IPS-18c (cell line): ENCODE results near the gene ELOVL5.

Source experiments
- H3K4me3 ChIP-seq: 2 replicates; pipeline ENCODE4 v1.7.0; 2013; ENCODE audit warnings: low read depth, mild to moderate bottlenecking, low read length, moderate library complexity; ENCODE audit not compliant: insufficient read depth
- H3K9me3 ChIP-seq: one replicate; pipeline ENCODE4 v1.6.1; 2013; ENCODE audit warnings: mild to moderate bottlenecking, low read length, moderate library complexity; ENCODE audit not compliant: control insufficient read depth, insufficient read depth

Gene ELOVL5

DNA sequence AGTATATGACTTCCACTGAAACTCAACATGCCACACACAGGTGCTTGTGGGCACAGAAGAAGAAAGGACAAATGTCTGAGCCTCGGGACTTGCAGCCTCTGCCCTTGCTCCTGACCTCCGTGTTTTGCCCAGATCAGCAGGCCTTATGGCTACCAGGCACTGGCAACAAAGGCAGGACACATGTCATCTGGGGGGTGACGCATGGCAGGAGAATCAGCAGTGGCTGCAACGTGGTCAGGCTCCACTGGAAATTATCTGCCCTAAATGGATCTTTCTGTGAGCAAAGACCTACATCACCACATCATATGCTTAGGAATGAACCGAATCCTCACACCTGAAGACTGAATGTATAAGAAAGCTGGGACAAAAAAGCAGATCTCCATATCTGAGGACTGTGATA is 78.9 kb downstream of the ELOVL5 start:
- no peak overlapping the region for H3K4me3 ChIP-seq
- H3K9me3 ChIP-seq: no peaks in the 10 kb centered on the region

DNA sequence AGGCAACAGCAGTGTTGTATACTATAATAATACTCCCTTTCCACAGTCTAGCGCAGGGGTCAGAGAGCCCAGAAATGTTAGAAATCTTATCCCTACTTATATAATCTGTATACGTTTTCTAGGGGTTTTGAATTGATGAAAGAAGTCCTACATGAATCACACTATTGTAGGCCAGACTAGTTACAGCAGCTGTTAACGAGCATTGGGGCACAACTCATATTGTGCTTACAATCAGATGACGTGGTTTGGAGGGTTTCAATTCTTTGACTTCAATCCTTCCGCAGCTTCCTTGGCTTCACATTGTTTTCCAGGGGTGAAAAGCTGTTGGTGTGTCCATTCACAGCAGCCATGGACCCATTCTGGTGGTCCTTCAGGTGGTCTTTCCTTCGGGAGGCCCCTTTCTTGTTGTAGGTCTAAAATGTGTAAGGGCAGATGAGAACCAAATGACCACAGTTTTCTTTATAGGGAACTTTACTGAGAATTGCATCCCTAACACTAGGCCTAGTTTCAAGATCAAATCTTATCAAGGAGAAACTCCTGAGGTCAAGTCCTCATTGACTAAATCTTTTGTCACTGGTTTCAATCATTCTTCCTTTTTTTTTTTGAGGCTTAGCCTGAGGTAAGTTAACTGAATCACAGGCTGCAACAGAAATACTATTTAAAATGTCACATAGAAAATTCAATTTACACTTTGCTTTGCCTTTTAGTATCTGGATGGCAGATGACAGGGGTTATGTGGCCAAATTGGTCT is 79.7 kb downstream of the ELOVL5 start:
- no peak overlapping the region for H3K4me3 ChIP-seq
- no peaks in the 10 kb centered on the region for H3K9me3 ChIP-seq

DNA sequence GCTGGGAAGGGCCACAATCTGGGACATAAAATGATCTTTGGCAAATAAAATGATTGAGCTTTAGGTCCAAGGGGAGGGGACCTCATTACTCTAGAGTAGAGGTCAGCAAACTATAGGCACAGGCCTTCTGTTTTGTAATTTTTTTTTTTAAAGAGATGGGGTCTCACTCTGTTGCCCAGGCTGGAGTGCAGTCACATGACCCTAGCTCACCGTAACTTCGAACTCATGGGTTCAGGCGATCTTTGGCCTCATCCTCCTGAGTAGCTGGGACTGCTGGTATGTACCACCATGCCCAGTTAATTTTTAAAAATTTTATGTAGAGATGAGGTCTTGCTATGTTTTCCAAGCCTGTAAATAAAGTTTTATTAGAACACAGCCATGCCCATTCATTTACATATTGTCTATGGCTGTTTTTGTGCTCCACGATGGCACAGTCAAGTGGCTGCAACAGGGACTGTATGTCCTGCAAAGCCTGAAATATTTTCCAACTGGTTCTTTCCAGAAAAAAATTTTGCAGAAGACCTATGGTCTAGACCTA is 82.1 kb downstream of the ELOVL5 start:
- H3K9me3 ChIP-seq: no peaks in the 10 kb centered on the region
- H3K4me3 ChIP-seq: no peak overlapping the region

DNA sequence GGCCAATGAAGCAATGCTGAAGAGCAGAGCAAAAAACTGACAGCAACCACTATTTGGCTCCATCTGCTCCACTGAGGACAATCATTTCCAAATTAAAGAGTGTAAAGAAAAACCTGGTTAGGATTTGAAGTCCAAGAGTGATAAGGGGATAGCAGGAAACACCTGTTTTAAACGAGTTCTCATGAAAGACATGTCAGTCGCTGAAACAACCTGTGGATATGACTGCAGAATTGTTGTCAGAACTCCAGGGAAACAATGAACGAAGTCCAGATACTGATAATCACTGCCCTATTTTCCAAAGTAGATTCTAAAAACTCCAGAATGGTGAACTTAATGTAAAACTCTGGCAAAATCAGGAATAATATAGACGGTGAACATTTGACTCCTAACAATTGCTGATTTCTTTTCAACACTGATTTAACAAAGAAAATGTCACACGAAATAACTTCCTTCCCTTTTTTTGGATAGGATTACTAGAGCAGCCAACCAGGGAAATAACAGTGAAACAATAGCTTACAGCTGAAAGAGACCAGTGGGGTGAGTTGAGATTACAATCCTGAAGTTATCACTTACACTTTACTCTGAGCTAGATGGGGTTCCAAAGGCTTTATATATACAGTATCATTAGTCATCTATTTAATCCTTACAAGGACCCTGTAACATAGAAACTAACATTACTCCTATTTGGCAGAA is 83.7 kb downstream of the ELOVL5 start:
- Histone ChIP-seq H3K4me3 (no peak overlapping the region), H3K9me3 (no peaks in the 10 kb centered on the region)

DNA sequence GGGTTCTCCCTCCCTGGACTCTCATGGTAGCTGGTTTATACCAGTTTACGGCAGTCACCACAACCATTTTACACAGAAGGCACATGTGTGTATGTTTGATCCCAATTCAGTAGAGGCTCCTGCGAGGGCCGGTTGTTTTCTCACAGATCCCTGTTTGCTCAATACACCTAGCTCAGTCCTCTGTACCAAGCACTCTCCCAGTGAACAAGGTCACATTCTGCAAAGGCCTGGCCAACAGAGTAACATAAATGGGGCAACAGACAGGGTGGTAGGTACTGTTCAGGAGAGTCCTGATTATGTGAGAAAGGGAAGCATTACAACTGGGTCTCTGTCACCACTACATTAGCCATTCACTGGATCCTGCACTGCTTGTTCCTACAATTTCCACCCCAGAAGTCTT is 84.4 kb downstream of the ELOVL5 start:
- no peak overlapping the region for H3K4me3 ChIP-seq
- H3K9me3 ChIP-seq: no peaks in the 10 kb centered on the region

DNA sequence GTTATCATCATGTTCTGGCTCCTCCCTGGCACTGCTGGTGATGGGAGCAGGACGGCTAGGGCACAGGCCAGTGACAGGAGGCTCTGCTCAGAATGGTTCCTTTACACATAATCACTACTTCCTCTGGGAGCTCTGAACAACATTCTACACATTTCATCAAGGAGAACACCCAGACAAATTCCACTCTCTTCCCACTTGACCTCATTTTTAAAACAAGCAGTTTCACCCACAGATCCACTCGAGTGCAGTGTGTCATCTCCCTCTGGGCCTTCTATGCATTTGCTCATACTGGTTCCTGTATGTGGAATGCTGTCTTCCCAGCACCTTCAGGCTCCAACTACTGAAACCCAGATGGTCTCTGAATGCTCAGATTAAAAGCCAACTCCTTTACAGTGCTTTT is 84.8 kb downstream of the ELOVL5 start:
- Histone ChIP-seq H3K9me3 (no peaks in the 10 kb centered on the region), H3K4me3 (no peak overlapping the region)

DNA sequence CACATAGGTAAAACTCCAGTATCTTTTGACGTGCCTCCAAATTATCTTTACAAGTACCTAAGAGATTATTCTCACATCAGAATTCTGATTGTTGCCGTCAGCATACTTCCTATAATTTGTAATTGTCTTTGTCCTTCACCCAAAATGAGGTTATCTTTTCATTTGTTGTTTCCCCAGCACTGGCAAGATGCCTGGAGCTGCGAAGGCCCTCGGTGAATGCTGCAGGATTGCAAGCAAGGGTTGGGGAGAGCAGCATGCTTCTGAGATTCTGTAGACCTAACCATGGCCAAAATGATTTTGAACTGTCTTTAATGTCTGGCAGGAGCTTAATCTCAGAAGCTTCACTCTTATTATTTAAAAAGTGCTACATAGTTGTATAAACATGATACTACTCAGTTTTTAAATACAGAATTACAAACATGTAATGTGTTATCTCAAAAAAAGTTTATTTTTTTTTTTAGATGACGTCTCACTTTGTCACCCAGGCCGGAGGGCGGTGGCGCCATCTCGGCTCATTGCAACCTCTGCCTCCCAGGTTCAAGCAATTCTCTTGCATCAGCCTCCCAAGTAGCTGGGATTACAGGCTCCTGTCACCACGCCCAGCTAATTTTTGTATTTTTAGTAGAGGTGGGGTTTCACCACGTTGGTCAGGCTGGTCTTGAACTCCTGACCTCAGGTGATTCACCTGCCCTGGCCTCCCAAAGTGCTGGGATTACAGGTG is 88.7 kb downstream of the ELOVL5 start:
- H3K4me3 ChIP-seq: no peak overlapping the region
- H3K9me3 ChIP-seq: no peaks in the 10 kb centered on the region

DNA sequence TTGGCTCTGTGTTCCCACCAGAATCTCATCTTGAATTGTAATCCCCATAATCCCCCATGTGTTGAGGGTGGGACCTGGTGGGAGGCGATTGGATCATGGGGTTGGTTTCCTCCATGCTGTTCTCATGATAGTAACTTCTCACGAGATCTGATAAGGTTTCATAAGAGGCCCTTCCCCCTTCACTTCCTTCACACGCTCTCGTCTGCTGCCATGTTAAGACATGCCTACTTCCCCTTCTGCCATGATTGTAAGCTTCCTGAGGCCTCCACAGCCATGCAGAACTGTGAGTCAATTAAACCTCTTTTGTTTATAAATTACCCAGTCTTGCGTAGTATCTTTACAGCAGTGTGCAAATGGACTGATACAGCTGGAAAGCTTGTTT is 90.0 kb downstream of the ELOVL5 start:
- H3K4me3 ChIP-seq: no peak overlapping the region

DNA sequence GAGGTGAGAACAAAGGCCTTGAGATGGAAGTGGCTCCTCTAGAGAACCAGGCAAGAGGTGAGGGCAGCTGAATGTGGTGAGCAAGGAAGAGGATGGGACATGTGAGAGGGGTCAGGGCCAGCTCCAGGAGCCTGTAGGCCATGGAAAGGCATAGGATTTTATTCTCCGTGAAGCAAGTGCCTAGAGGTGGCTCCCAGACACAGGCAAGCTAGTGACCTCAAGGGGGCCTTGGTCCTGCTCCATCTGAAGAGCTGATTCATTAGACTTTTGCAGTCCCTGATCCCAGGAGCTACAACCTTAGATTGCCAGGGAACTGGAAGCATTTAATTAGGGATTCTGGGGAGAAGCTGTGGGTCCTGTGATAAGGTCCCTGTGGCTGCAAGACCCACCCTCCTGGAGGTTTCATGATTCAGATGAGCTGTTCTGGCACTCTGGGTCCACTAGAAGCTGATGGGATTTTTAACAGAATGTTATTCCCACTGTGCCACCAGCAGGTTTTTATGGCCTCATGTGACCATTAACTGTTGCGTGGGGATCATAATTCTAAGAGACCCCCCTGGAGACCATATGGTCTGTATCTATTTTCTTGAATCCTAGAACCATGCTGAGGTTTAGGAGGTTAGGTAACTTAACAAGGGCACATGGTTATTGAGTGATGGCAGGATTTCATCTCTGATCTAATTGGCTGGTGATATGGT is 90.5 kb downstream of the ELOVL5 start:
- Histone ChIP-seq H3K4me3 (no peak overlapping the region), H3K9me3 (peaks cover 2% of the 10 kb centered on the region)

More for the DNA sequence above, 90.0 kb downstream of the ELOVL5 start:
- peaks cover 2% of the 10 kb centered on the region for H3K9me3 ChIP-seq

DNA sequence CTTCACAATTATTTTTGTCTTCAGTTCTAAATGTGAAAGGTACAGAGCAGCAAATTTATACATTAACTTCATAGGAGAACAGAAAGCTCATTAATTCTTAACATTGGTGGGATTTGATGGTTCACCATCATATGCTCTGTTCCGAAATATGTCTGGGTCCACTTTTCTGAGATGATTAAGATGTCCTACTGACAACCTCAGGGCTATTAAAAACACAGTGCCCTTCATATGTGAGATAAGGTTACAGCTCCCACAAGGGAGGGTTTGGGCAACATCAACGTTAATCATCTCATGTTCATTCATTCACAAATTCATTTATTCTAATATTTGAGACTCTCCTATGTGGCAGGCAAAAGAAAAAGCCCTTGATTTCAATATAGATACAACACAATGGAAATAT is 91.2 kb downstream of the ELOVL5 start:
- H3K9me3 ChIP-seq: peaks cover 2% of the 10 kb centered on the region

DNA sequence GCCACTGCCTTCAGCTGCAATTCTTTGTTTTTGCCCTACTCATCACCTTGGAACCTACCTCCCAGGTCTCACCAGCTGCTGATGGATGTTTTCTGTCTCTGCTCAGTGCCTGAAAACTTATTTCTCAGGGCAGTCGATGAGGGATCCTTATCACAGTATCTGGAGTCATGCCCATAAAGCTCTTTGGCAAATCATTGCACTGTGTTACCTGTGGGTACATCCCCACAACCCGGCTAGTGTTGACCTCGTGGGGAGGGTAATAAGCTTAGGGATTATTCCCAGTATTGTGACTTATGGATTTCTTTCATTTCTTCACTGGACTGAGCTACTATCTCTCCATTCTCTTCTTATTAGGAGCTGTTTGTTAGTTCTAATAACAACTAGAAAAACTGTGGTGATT is 91.7 kb downstream of the ELOVL5 start:
- Histone ChIP-seq H3K4me3 (no peak overlapping the region), H3K9me3 (peaks cover 2% of the 10 kb centered on the region)

More for the DNA sequence above, 91.2 kb downstream of the ELOVL5 start:
- H3K4me3 ChIP-seq: no peak overlapping the region

DNA sequence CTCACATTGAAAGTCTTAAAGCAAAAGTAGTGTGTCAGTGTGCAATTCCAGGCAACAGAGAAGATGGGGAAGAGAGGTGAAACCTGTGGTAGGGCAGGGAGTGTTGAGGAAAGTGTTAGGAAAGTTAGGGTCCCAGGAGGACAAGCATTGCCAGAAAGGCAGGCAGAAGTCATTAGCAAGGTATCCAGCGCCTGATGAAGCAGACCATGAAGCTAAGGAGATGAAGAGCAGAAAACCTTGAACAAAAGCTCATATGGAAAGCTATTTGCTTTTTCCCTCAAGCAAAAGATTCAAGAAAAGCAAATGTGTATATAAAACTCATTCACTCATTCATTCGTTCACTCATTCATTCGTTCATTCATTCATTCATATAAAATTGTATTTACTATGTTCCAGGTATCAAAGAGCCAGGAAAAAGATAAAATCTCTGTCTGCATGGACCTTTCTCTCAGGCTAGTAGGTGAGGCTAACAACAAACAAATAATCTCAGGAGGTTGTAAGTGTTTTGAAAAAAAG is 96.5 kb downstream of the ELOVL5 start:
- Histone ChIP-seq H3K9me3 (peaks cover 2% of the 10 kb centered on the region), H3K4me3 (no peak overlapping the region)

DNA sequence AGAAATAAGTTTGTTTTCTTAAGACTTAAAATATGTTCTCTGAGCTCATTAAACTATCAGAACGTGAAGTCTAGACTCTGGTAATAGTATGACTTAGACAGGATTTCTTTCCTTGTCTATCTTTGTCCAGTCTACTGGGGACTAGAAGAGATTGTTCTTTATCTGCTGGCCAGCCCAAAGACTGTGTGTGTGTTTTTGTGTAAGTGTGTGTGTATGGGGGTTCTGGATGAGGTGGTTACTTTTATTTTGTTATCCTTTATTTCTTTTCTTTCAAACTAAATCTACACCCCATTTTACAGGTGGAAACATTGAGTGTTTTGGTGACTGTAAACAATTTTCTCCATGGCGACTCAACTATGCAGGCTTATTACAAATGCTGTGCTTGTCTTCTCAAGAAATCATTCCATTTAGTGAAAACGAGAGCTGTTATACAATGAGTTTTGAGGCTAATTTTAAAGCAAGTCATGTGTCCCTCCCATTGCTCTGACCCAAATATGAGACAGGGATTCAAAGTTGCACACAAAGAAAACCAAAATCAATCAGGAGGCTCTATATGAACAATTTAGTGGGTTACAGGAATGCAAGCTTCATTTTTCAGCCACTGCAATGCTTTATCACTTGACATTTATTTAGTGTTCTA is 97.6 kb downstream of the ELOVL5 start:
- Histone ChIP-seq H3K9me3 (peaks cover 2% of the 10 kb centered on the region), H3K4me3 (no peak overlapping the region)

DNA sequence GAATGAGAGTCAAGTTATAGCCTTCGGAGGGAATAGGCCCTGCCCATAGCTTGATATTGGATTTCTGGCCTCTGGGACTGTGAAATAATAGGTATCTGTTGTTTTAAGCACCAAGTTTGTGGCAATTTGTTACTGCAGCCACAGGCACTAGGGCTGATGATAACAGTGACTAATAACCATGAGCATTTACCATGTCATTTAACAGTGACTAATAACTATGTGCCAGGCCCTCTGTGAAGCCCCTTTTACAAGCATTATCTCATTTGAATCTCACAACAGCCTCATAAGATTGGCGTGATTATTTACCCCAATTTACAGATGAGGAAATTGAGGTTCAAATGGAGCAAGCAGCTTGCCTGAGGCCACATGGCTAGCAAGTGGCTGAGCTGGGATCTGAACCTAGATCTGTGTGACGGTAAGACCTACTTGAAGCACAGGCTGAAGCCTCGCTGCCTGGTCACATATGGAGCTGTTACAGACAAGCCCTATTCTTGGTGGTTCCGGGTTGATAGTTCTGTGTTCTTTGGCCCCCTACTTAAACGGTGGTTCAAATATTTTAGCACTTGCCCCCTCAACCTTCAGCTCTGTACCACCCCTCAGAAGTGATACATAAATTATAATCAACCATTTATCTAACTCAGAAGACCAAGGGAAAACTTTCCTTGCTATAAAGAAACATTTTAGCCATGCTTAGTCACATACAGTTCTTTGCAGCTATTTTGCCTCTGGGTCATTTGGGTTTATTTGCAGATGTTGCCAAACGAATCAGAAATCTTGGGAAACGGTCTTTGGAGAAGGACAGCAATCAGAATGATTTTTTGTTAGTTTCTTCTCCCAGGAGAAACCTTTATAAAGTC is 98.3 kb downstream of the ELOVL5 start:
- Histone ChIP-seq H3K4me3 (no peak overlapping the region), H3K9me3 (peaks cover 2% of the 10 kb centered on the region)

DNA sequence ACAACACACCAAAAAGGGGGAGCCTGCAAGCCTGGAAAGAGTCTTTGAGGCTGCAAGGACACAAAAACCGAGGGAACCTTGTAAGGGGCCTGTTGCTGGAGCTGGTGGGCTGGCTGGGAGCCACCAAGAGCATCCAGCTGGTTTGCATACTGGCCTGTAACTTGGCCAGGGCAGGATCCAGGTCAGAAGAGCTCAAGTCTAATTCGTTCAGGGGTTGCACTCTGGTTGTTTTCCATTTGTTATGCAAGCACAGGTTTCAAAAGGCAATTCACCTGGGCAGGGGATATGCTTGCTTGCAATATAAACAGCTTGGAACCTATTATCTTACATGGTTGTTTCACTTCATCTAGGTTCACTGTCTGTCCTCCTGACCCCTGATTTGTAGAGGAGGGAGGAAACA is 101.8 kb downstream of the ELOVL5 start:
- no peak overlapping the region for H3K4me3 ChIP-seq
- no peaks in the 10 kb centered on the region for H3K9me3 ChIP-seq

DNA sequence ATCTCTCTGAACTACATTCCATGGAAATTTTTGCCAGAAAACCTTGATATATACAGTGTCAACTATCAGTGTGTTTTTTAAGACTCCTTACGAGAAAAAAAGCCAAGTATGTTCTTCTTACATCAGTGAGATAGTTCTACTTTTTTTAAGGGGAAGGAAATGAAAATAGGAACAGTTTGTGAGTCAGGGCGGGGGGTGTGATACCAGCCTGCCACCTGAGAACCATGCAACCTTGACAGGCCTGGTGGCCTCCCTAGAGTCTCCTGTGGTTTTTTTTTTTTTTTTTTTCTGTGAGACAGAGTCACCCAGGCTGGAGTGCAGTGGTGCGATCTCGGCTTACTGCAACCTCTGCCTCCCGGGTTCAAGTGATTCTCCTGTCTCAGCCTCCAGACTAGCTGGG is 103.8 kb downstream of the ELOVL5 start:
- Histone ChIP-seq H3K4me3 (no peak overlapping the region), H3K9me3 (no peaks in the 10 kb centered on the region)
